ENCODE data around the gene AMFR.
A peak's percentile ranks its signal among the peaks of the same experiment; 100 is the strongest.

AMFR gene

GRCh38 chr16:56426585-56426984 is 1.2 kb upstream of the AMFR start:
- DNase-seq (ENCODE audit: low read depth) = no peak
- no peak for TF ChIP-seq CTCF (IDR thresholded peaks at IDR 0.05; ENCODE audit: control insufficient read depth, insufficient read depth, low read depth, low read length, missing control alignments)
- no peak overlapping the region for H3K4me3 ChIP-seq (ENCODE audit: control insufficient read depth, low read depth, low read length)

- no peak for TF ChIP-seq CTCF (IDR thresholded peaks at IDR 0.05; ENCODE audit: control insufficient read depth, insufficient read depth, low read depth, low read length, missing control alignments)
- DNase-seq (ENCODE audit: low read depth) = no peak
- peak overlapping the region; percentile 64 for H3K4me3 ChIP-seq (ENCODE audit: control insufficient read depth, low read depth, low read length)
Measured at GRCh38 chr16:56424791-56425438, 430 bp downstream of the AMFR start.

GRCh38 chr16:56424404-56424764 is 961 bp downstream of the AMFR start:
- no peak for DNase-seq (ENCODE audit: low read depth)
- peak overlapping the region; percentile 64 for H3K4me3 ChIP-seq (ENCODE audit: control insufficient read depth, low read depth, low read length)
- no peak for TF ChIP-seq CTCF (IDR thresholded peaks at IDR 0.05; ENCODE audit: control insufficient read depth, insufficient read depth, low read depth, low read length, missing control alignments)

GRCh38 chr16:56423584-56424403 is 1.6 kb downstream of the AMFR start:
- peak overlapping the region; percentile 64 for H3K4me3 ChIP-seq (ENCODE audit: control insufficient read depth, low read depth, low read length)
- TF ChIP-seq CTCF (IDR thresholded peaks at IDR 0.05; ENCODE audit: control insufficient read depth, insufficient read depth, low read depth, low read length, missing control alignments) = no peak
- no peak for DNase-seq (ENCODE audit: low read depth)

GRCh38 chr16:56422896-56423441 is 2.4 kb downstream of the AMFR start:
- no peak for TF ChIP-seq CTCF (IDR thresholded peaks at IDR 0.05; ENCODE audit: control insufficient read depth, insufficient read depth, low read depth, low read length, missing control alignments)
- H3K4me3 ChIP-seq (ENCODE audit: control insufficient read depth, low read depth, low read length) = no peak overlapping the region
- no peak for DNase-seq (ENCODE audit: low read depth)

- H3K4me3 ChIP-seq (ENCODE audit: control insufficient read depth, low read depth, low read length) = no peak overlapping the region
- no peak for DNase-seq (ENCODE audit: low read depth)
- TF ChIP-seq CTCF (IDR thresholded peaks at IDR 0.05; ENCODE audit: control insufficient read depth, insufficient read depth, low read depth, low read length, missing control alignments) = no peak
Measured at GRCh38 chr16:56421976-56422669, 3.2 kb downstream of the AMFR start.

Measured in AG09309 (cell line).